AG09309 (cell line): Measurements from ENCODE around the gene NUBP1.

Experiments used
- DNase-seq: peaks from one replicate; pipeline ENCODE4 v3.0.0-alpha.2; 2010; ENCODE audit warnings: low read depth
- H3K4me3 ChIP-seq: 2 replicates; pipeline ENCODE4 v1.5.1; 2011; ENCODE audit warnings: mild to moderate bottlenecking, low read depth, low read length, moderate library complexity; ENCODE audit not compliant: control insufficient read depth
- TF ChIP-seq, protein P1 (sequence below): IDR thresholded peaks from 2 replicates; pipeline ENCODE4 v1.5.1; 2011; ENCODE audit warnings: mild to moderate bottlenecking, low read depth, low read length, inconsistent platforms; ENCODE audit not compliant: insufficient read depth, control insufficient read depth; ENCODE audit errors: missing control alignments

Gene NUBP1

DNA sequence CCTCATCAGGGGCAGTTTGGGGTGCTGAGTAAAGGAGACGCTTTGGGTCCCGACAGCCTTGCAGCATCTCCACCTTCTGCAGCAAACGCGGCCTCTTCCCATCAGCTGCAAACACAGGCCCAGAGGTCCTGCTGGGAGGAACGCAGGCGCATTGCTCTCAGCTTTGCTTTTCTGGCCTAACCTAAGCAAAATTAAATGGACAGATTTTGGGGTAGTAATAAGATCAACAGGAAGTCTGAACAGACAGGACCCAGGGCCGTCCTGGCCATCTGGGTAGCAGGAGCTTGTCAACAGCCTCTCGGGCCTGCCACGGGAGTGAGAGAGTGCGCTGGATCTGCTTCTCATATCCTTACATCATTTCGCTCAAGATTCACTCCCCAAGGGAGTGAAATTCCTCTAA is 7.2 kb downstream of the NUBP1 start:
- H3K4me3 ChIP-seq, result no peak overlapping the region
- no peak for DNase-seq
- TF ChIP-seq, protein P1, sequence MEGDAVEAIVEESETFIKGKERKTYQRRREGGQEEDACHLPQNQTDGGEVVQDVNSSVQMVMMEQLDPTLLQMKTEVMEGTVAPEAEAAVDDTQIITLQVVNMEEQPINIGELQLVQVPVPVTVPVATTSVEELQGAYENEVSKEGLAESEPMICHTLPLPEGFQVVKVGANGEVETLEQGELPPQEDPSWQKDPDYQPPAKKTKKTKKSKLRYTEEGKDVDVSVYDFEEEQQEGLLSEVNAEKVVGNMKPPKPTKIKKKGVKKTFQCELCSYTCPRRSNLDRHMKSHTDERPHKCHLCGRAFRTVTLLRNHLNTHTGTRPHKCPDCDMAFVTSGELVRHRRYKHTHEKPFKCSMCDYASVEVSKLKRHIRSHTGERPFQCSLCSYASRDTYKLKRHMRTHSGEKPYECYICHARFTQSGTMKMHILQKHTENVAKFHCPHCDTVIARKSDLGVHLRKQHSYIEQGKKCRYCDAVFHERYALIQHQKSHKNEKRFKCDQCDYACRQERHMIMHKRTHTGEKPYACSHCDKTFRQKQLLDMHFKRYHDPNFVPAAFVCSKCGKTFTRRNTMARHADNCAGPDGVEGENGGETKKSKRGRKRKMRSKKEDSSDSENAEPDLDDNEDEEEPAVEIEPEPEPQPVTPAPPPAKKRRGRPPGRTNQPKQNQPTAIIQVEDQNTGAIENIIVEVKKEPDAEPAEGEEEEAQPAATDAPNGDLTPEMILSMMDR, result no peak

- no peak overlapping the region for H3K4me3 ChIP-seq
- no peak for DNase-seq
- TF ChIP-seq, protein P1, result no peak
Observed at GRCh38 chr16:10751291-10751697, 7.7 kb downstream of the NUBP1 start.

- DNase-seq, result no peak
- TF ChIP-seq, protein P1, result no peak
Observed at GRCh38 chr16:10752843-10753523, 9.3 kb downstream of the NUBP1 start.

DNA sequence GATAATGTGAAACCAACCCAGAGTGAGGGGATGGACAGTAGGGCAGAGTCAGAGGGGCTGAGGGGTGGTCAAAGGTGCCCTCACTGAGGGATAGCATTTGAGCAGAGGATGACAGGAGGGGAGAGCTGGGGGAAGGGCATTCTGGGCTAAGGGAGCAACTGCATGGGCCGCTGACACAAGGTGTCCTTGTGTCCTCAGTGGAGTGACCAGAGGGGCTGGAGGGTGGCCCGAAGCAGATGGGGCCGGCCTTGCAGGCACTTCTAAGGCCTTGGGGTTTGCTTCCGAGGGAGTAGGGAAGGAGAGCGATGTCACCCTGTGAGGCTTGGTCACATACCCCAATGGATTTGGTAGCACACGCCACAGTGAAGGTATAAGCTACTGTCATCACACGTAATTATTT is 10.0 kb downstream of the NUBP1 start:
- DNase-seq, result no peak
- TF ChIP-seq, protein P1, result no peak
- H3K4me3 ChIP-seq, result no peak overlapping the region

More at GRCh38 chr16:10752843-10753523, 9.3 kb downstream of the NUBP1 start:
- H3K4me3 ChIP-seq, result no peak overlapping the region

DNA sequence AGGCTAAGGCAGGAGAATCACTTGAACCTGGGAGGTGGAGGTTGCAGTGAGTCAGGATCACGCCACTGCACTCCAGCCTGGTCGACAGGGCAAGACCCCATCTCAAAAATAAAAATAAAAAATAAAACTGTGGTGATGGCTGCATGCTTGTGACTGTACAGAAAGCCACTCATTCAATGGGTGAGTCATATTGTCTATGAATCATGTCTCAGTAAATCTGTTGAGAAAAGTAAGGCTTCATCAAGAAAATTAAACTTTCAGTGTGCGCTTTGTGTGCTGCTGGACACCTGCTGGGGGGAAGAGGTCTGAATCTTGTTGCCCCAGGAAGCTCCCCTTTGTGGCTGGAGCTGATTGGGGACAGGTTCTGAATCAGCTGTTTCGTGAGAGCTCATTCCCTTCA is 11.3 kb downstream of the NUBP1 start:
- no peak overlapping the region for H3K4me3 ChIP-seq
- TF ChIP-seq, protein P1, result no peak
- DNase-seq, result no peak

- no peak for DNase-seq
- TF ChIP-seq, protein P1, result no peak
- H3K4me3 ChIP-seq, result no peak overlapping the region
Observed at GRCh38 chr16:10756574-10756973, 12.9 kb downstream of the NUBP1 start.
